ENCODE results near the gene SMIM30. TPM values are rescaled to one million over a fixed set of nuclear protein-coding genes. Genes with fewer than 3 reads are reported as not detected.
"Not testable (repeated sequence)": the region's sequence is repeated elsewhere in the genome, so short reads cannot be mapped to it uniquely, and the experiment has no call there.

Gene SMIM30
- 127 TPM for total RNA-seq
- long read RNA-seq, transcript SMIM30-201 (3 exons, 1,070 nt): major isoform, 25 of 33 reads
- long read RNA-seq, partial matches to known transcripts: 0 of 33 reads
- long read RNA-seq, other reads (novel, unspliced or antisense): 3 of 33 reads

- intact Hi-C loops (cut with DNase I): loop anchor here (10.0 kb wide), 1 partner anchor 124 kb away; no protein-coding TSS in a partner anchor
- DNase-seq (ENCODE audit: low spot score): peak; percentile 95
These were observed at the start of gene SMIM30 for GRCh38 chr7:113118074-113118959. Gene SMIM30, minus strand, starts transcription at chr7:113118554. Its CDS starts 976 bp downstream, at chr7:113117578.

DNA sequence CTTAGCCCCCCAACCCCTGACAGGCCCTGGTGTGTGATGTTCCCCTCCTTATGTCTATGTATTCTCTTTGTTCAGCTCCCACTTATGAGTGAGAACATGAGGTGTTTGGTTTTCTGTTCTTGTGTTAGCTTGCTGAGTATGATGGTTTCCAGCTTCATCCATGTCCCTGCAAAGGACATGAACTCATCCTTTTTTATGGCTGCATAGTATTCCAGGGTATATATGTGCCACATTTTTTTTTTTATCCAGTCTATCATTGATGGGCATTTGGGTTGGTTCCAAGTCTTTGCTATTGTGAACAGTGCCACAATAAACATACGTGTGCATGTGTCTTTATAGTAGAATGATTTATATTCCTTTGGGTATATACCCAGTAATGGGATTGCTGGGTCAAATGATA lies 47.8 kb upstream of the SMIM30 start:
- DNase-seq (ENCODE audit: low spot score); intact Hi-C loops (cut with DNase I): not testable (repeated sequence)

GRCh38 chr7:113161050-113161449 lies 42.7 kb upstream of the SMIM30 start:
- intact Hi-C loops (cut with DNase I): no loop called here
- no peak for DNase-seq (ENCODE audit: low spot score)

- no peak for DNase-seq (ENCODE audit: low spot score)
- intact Hi-C loops (cut with DNase I): no loop called here
These were observed 41.5 kb upstream of the SMIM30 start for GRCh38 chr7:113159746-113160339.

- intact Hi-C loops (cut with DNase I): no loop called here
- DNase-seq (ENCODE audit: low spot score): no peak
These were observed 40.4 kb upstream of the SMIM30 start for GRCh38 chr7:113158756-113159155.

- intact Hi-C loops (cut with DNase I): no loop called here
- DNase-seq (ENCODE audit: low spot score): no peak
These were observed 35.8 kb upstream of the SMIM30 start for GRCh38 chr7:113154117-113154516.

DNA sequence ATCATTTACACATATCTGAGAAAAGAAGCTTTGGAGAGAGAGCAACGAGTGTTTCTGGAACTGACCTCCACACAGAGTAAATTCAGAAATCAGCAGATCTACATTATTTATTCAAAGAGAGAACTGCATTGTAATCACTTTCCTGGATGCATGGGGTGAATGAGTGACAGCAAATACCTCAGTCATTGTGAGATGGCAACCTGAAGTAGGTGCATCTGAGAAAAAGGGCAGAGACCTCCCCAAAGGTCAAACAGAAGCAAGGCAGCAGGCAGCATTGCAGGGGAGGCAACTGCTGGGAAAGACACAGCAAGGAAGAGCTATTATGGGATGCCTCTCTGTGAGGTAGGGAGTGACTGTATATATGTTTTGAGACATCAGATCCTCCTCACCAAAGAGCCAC lies 26.5 kb upstream of the SMIM30 start:
- intact Hi-C loops (cut with DNase I): loop anchor here (10.0 kb wide), 1 partner anchor 270 kb away; no protein-coding TSS in a partner anchor
- no peak for DNase-seq (ENCODE audit: low spot score)

GRCh38 chr7:113143486-113144257 lies 25.3 kb upstream of the SMIM30 start:
- intact Hi-C loops (cut with DNase I): loop anchor here (10.0 kb wide), 1 partner anchor 271 kb away; no protein-coding TSS in a partner anchor
- no peak for DNase-seq (ENCODE audit: low spot score)

GRCh38 chr7:113142385-113143119 lies 24.2 kb upstream of the SMIM30 start:
- DNase-seq (ENCODE audit: low spot score): no peak
- intact Hi-C loops (cut with DNase I): loop anchor here (10.0 kb wide), 1 partner anchor 272 kb away; no protein-coding TSS in a partner anchor

GRCh38 chr7:113141803-113142202 lies 23.4 kb upstream of the SMIM30 start:
- DNase-seq (ENCODE audit: low spot score): no peak
- intact Hi-C loops (cut with DNase I): loop anchor here (10.0 kb wide), 1 partner anchor 273 kb away; no protein-coding TSS in a partner anchor

GRCh38 chr7:113140956-113141355 lies 22.6 kb upstream of the SMIM30 start:
- intact Hi-C loops (cut with DNase I): loop anchor here (10.0 kb wide), 1 partner anchor 274 kb away; no protein-coding TSS in a partner anchor
- no peak for DNase-seq (ENCODE audit: low spot score)

GRCh38 chr7:113137241-113137640 lies 18.9 kb upstream of the SMIM30 start:
- DNase-seq (ENCODE audit: low spot score): no peak
- intact Hi-C loops (cut with DNase I): no loop called here

GRCh38 chr7:113134025-113134424 lies 15.7 kb upstream of the SMIM30 start:
- intact Hi-C loops (cut with DNase I): no loop called here
- DNase-seq (ENCODE audit: low spot score): no peak

GRCh38 chr7:113131367-113131766 lies 13.0 kb upstream of the SMIM30 start:
- DNase-seq (ENCODE audit: low spot score): no peak
- intact Hi-C loops (cut with DNase I): no loop called here

GRCh38 chr7:113128031-113128430 lies 9.7 kb upstream of the SMIM30 start:
- intact Hi-C loops (cut with DNase I): no loop called here
- DNase-seq (ENCODE audit: low spot score): no peak

DNA sequence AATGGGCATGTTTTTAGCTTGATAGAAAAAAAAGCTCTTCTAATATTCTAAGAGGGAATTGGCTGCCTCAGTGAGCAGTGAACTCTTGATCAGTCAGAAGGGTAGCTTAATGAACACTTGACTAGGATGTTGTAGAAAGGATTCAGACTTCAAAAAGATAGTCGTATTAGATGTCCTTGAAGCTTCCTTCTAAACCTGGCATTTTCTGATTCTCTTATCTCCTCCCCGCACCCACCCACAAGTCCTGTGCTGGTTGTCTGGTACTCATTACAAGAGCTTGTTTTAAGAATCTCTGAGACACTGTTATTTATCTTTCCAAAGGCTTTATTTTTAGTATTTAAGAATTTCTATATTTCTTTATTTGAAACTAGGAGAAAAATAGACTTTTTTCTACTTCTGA lies 7.4 kb upstream of the SMIM30 start:
- intact Hi-C loops (cut with DNase I): no loop called here
- DNase-seq (ENCODE audit: low spot score): no peak

GRCh38 chr7:113122744-113123143 lies 4.4 kb upstream of the SMIM30 start:
- no peak for DNase-seq (ENCODE audit: low spot score)
- intact Hi-C loops (cut with DNase I): no loop called here

- intact Hi-C loops (cut with DNase I): no loop called here
These were observed 2.3 kb upstream of the SMIM30 start for GRCh38 chr7:113120647-113121046.

GRCh38 chr7:113119429-113119828 lies 1.1 kb upstream of the SMIM30 start:
- intact Hi-C loops (cut with DNase I): loop anchor here (10.0 kb wide), 1 partner anchor 125 kb away; no protein-coding TSS in a partner anchor
- DNase-seq (ENCODE audit: low spot score): no peak

More at GRCh38 chr7:113120647-113121046, 2.3 kb upstream of the SMIM30 start:
- no peak for DNase-seq (ENCODE audit: low spot score)
